ENCODE data around the gene SEC16A.
"Not testable (repeated sequence)": the region's sequence is repeated elsewhere in the genome, so short reads cannot be mapped to it uniquely, and the experiment has no call there.

The SEC16A gene

GRCh38 chr9:136421791-136422190 lies 61.0 kb downstream of the SEC16A start:
- no peak for TF ChIP-seq JUND (IDR thresholded peaks at IDR 0.05; ENCODE audit: low read depth)
- DNase-seq (ENCODE audit: low read depth in 1 of 2, low spot score in 1 of 2), result no peak
- in situ Hi-C loops (cut with HindIII; ENCODE audit: low pct_unique_long_range_greater_than_20kb, low sequenced_read_pairs), result no loop called here

DNA sequence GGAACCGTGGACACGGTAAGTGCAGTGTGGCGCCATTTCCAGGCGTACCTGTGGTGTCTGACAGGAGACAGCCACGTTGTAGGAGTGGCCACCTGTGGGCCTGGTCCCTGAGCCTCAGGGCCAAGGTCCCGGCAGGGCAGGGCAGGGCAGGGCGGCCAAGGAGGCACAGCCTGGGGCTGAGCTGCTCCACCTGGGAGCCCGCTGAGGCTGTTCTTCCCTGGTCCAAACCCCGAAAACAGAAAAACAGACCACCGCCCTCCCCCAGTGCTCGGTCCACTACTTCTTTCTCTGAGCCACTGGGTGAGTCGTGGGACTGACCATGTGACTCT lies 63.8 kb downstream of the SEC16A start:
- no peak for TF ChIP-seq JUND (IDR thresholded peaks at IDR 0.05; ENCODE audit: low read depth)
- no peak for DNase-seq (ENCODE audit: low read depth in 1 of 2, low spot score in 1 of 2)
- in situ Hi-C loops (cut with HindIII; ENCODE audit: low pct_unique_long_range_greater_than_20kb, low sequenced_read_pairs), result no loop called here

DNA sequence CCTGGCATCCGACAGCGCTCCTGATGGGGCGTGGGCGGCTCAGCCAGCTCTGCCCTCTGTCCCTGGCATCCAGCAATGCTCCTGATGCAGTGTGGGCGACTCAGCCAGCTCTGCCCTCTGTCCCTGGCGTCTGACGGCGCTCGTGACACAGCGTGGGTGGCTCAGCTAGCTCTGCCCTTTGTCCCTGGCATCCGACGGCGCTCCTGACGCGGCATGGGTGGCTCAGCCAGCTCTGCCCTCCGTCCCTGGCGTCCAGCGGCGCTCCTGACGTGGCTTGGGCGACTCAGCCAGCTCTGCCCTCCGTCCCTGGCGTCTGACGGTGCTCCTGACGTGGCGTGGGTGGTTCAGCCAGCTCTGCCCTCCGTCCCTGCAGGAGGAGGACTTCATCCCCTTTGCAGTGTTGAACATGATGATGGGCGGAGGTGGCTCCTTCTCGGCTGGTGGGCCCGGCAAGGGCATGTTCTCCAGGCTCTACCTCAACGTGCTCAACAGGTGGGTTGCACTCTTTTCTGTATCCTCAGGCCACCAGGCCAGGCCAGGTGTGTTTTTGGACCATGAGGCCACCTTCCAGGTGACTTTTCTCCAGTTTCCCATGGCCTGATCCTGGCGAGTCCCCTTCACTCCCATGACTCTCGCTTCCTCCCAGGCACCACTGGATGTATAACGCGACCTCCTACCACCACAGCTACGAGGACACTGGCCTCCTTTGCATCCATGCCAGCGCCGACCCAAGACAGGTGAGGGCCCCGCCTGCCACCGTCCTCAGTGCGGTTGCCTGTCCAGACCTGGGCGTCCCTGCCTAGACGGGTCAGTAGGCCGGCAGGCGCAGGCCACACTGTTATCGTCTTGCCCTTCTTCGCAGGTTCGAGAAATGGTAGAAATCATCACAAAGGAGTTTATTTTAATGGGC lies 64.4 kb downstream of the SEC16A start:
- TF ChIP-seq JUND (IDR thresholded peaks at IDR 0.05; ENCODE audit: low read depth), result no peak
- in situ Hi-C loops (cut with HindIII; ENCODE audit: low pct_unique_long_range_greater_than_20kb, low sequenced_read_pairs), result no loop called here
- DNase-seq (ENCODE audit: low read depth in 1 of 2, low spot score in 1 of 2), result no peak

DNA sequence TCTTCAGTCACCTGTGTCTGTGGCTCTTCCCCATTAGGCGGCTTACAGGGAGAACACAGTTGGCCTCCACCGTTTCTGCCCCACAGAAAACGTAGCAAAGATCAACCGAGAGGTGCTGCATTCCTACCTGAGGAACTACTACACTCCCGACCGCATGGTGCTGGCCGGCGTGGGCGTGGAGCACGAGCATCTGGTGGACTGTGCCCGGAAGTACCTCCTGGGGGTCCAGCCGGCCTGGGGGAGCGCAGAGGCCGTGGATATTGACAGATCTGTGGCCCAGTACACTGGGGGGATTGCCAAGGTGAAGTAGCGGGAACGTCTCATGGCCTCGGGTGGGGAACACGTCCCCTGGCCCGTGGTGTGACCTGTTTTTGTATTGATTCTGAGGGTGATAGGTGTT lies 65.9 kb downstream of the SEC16A start:
- in situ Hi-C loops (cut with HindIII; ENCODE audit: low pct_unique_long_range_greater_than_20kb, low sequenced_read_pairs), result no loop called here
- TF ChIP-seq JUND (IDR thresholded peaks at IDR 0.05; ENCODE audit: low read depth), result no peak
- DNase-seq (ENCODE audit: low read depth in 1 of 2, low spot score in 1 of 2), result no peak

DNA sequence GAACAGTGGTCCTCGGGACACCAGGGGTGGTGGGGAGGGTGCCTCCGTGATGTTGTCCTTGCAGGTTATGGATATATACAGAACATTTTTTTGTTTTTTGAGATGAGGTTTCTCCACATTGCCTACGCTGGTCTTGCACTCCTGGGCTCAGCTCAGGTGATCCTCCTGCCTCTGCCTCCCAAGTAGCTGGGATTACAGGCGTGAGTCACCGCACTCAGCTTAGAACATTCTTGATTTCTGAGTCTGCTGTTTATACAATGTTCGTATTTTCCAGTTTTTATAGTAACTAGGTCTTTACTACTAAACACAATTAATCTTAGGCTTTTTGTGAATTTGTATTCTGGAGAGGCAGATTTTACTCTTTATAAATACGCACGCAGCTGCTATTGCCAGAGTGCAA lies 66.4 kb downstream of the SEC16A start:
- in situ Hi-C loops (cut with HindIII; ENCODE audit: low pct_unique_long_range_greater_than_20kb, low sequenced_read_pairs), result no loop called here
- DNase-seq (ENCODE audit: low read depth in 1 of 2, low spot score in 1 of 2), result no peak
- no peak for TF ChIP-seq JUND (IDR thresholded peaks at IDR 0.05; ENCODE audit: low read depth)

GRCh38 chr9:136412962-136413361 lies 69.9 kb downstream of the SEC16A start:
- in situ Hi-C loops (cut with HindIII; ENCODE audit: low pct_unique_long_range_greater_than_20kb, low sequenced_read_pairs), result no loop called here
- TF ChIP-seq JUND (IDR thresholded peaks at IDR 0.05; ENCODE audit: low read depth), result no peak
- no peak for DNase-seq (ENCODE audit: low read depth in 1 of 2, low spot score in 1 of 2)

DNA sequence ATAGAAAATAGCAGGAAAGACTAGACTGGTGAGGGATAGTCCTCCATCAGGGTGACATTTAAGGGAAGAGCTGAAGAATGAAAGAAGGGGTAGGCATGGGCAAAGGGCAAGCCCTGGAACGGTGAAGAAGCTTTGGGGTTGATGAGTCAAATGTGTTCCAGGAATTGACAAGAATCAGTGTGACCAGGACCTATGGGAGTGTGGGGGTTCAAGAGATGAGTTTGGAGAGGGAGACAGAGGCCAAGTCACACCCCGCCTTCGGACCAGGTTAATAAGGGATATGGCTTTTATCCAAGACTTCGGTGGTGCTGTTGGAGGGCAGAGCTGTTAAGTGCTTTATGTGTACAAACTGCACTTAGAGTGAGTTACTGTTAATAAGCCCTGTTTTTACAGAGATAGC lies 71.5 kb downstream of the SEC16A start:
- no peak for TF ChIP-seq JUND (IDR thresholded peaks at IDR 0.05; ENCODE audit: low read depth)
- in situ Hi-C loops (cut with HindIII; ENCODE audit: low pct_unique_long_range_greater_than_20kb, low sequenced_read_pairs), result no loop called here
- DNase-seq (ENCODE audit: low read depth in 1 of 2, low spot score in 1 of 2), result no peak

- DNase-seq (ENCODE audit: low read depth in 1 of 2, low spot score in 1 of 2), result peak; percentile 94 to 98
Observed at GRCh38 chr9:136410500-136411287, 72.1 kb downstream of the SEC16A start, which contains the start of the genes ENTR1 and PMPCA. ENTR1 (minus strand) TSS chr9:136410614; CDS start chr9:136410397, 217 bp downstream. PMPCA (plus strand) TSS chr9:136410658; CDS start chr9:136410669, 11 bp downstream.

GRCh38 chr9:136409557-136410455 lies 73.0 kb downstream of the SEC16A start:
- TF ChIP-seq JUND (IDR thresholded peaks at IDR 0.05; ENCODE audit: low read depth), result no peak
- DNase-seq (ENCODE audit: low read depth in 1 of 2, low spot score in 1 of 2), result peak; percentile 61 to 87
- in situ Hi-C loops (cut with HindIII; ENCODE audit: low pct_unique_long_range_greater_than_20kb, low sequenced_read_pairs), result no loop called here

More at GRCh38 chr9:136410500-136411287, 72.1 kb downstream of the SEC16A start, which contains the start of the genes ENTR1 and PMPCA:
- in situ Hi-C loops (cut with HindIII; ENCODE audit: low pct_unique_long_range_greater_than_20kb, low sequenced_read_pairs), result no loop called here
- TF ChIP-seq JUND (IDR thresholded peaks at IDR 0.05; ENCODE audit: low read depth), result no peak

GRCh38 chr9:136407911-136408310 lies 74.9 kb downstream of the SEC16A start:
- TF ChIP-seq JUND (IDR thresholded peaks at IDR 0.05; ENCODE audit: low read depth), result no peak
- no peak for DNase-seq (ENCODE audit: low read depth in 1 of 2, low spot score in 1 of 2)
- in situ Hi-C loops (cut with HindIII; ENCODE audit: low pct_unique_long_range_greater_than_20kb, low sequenced_read_pairs), result no loop called here

DNA sequence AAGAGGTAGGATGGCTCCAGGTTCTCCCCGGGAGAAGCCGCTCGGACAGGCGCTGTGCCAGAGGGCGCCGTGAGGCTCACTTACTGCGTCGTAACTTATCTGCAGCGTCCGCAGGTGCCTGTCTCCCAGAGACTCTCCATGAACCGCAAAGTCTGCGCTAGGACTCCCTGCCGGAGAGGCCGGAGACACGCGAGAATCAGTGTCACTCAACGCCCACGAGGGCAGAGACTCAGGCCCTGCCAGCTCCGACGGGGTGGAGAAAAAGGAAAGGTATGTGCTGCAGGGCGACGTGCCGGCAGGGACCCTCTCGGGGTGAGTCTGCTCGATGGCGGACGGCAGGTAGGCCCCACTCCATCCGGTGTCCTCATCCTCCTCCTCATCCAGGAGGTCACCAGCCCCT lies 75.8 kb downstream of the SEC16A start:
- in situ Hi-C loops (cut with HindIII; ENCODE audit: low pct_unique_long_range_greater_than_20kb, low sequenced_read_pairs); DNase-seq (ENCODE audit: low read depth in 1 of 2, low spot score in 1 of 2): not testable (repeated sequence)

GRCh38 chr9:136405904-136406303 lies 76.9 kb downstream of the SEC16A start:
- in situ Hi-C loops (cut with HindIII; ENCODE audit: low pct_unique_long_range_greater_than_20kb, low sequenced_read_pairs); DNase-seq (ENCODE audit: low read depth in 1 of 2, low spot score in 1 of 2): not testable (repeated sequence)
